RWPE1 (cell line): ENCODE measurements around the gene HEATR5A.

Source experiments
- CTCF ChIA-PET: fragments of 350-600 bp; sonication (Branson Sonifier 250); formaldehyde crosslinking; extraction: SDS; loops from one replicate; lab custom pipeline; 2021; lab: Yijun Ruan, JAX
- POLR2A ChIA-PET: fragments of 400-600 bp; formaldehyde crosslinking; extraction: SDS; loops from one replicate; lab custom pipeline; 2020; ENCODE audit warnings: antibody characterized with exemption; ENCODE audit not compliant: low non-redundant PET; lab: Yijun Ruan, JAX
- DNase-seq: peaks from one replicate; pipeline ENCODE4 v3.0.0; 2012; ENCODE audit warnings: low spot score
- H3K27ac ChIP-seq: fragments of 450-650 bp; 2 replicates; pipeline ENCODE4 v1.5.1; 2017
- CTCF ChIP-seq: fragments of 450-650 bp; conservative IDR thresholded peaks from 2 replicates; pipeline ENCODE4 v1.5.1; 2017; ENCODE audit warnings: low read depth, mild to moderate bottlenecking

HEATR5A gene

DNA sequence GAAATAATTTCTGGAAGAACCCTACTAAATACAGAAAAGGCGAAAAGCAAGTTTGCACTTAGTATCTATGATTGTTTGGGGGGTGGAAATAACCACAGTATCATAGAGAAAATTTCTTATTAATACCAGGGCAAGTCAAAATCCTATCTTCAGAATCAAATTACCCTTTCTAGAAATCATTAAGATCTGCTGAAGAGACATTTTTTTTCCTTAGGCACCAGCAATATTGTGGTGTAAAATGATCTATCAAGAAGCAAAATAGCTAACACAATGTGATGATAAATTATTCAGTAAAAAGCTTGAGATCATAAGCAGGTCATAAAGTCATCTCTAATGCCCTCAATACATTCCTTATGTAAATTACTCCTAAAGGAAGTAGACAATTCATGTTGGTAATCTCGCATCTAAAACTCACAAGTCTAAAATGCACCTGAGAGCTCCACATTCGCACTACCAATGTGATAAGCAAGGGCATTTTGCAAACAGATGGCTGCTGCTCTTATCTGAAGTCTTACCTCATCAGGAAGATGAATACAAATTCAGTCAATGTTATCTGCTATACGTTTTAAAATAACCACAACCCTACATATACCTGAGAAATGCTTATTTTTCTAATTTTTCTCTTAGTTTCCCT is 14.6 kb downstream of the HEATR5A start:
- H3K27ac ChIP-seq: no peak overlapping the region
- POLR2A ChIA-PET: no interaction called here
- no peak for DNase-seq
- TF ChIP-seq CTCF: no peak
- CTCF ChIA-PET: interaction anchor here (0.6 to 0.8 kb wide), 3 partner anchors 22 to 1788 kb away, joined by 3 to 4 read pairs (median 3); no protein-coding TSS in a partner anchor

DNA sequence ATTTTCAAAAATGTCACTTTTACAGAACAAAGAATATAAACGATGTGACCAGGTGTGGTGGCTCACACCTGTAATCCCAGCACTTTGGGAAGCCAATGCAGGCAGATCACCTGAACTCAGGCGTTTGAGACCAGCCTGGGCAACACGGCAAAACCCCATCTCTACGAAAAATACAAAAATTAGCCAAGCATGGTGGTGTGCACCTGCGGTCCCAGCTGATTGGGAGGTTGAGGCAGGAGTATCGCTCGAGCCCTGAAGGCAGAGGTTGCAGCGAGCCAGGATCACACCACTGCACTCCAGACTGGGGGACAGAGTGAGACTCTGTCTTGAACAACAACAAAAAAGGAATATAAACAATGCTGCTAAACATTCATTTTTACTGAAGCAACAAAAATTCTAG is 15.2 kb downstream of the HEATR5A start:
- no peak overlapping the region for H3K27ac ChIP-seq
- no peak for TF ChIP-seq CTCF
- DNase-seq: no peak
- POLR2A ChIA-PET: no interaction called here
- CTCF ChIA-PET: no interaction called here

DNA sequence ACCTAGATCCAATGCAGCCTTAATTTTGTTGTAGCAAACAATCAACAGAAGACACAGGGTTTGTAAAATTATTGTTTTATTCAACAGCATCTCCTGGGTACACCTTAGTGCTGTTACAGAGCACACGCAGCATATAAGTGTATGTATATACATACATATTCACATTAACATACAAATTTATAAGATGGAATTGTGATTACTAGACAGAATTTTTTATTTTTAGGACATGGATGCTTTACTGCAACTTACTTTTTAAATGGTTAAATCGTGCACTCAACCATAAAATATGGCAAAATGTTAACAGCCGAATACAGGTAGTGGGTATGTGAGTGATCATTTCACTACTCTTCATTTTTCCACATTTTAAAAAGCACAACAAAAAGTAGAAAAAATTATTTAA is 16.6 kb downstream of the HEATR5A start:
- CTCF ChIA-PET: interaction anchor here (0.7 kb wide), 1 partner anchor 42 kb away, joined by 3 read pairs; no protein-coding TSS in a partner anchor
- TF ChIP-seq CTCF: no peak
- no peak for DNase-seq
- POLR2A ChIA-PET: no interaction called here
- no peak overlapping the region for H3K27ac ChIP-seq

DNA sequence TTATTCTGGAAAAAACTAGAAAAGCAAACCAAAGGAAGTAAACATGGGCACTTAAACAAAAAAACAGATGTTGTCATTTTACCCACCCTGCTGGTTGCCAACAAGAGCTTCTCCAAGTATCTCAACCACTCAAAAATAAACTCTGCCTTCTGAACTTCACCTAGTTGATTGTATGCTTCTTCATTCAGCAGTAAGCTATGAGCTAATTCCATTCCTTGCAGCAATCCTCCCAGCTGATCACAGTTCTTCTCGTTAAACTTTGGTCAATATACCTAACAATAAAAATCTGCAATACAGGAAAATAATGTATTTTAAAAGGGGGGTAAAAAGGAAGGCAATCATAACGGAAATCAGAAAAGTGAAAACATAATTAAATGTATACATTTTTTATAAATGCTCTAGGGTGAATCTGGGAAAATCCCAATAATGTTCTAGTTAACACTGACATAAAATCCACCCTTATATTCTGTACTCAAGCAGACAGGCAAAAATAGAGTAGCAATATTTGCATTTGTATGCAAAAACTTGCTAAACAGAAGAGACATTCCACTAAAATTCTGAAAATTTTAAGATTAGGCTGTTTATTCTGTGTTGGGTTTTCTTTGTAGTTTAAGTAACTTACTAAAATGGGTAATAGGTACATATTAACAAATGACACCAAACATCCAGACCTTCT is 17.4 kb downstream of the HEATR5A start:
- ChIA-PET POLR2A (no interaction called here), CTCF (interaction anchor here (0.5 kb wide), 1 partner anchor 1380 kb away, joined by 3 read pairs; no protein-coding TSS in a partner anchor)
- no peak for DNase-seq
- no peak overlapping the region for H3K27ac ChIP-seq
- no peak for TF ChIP-seq CTCF

DNA sequence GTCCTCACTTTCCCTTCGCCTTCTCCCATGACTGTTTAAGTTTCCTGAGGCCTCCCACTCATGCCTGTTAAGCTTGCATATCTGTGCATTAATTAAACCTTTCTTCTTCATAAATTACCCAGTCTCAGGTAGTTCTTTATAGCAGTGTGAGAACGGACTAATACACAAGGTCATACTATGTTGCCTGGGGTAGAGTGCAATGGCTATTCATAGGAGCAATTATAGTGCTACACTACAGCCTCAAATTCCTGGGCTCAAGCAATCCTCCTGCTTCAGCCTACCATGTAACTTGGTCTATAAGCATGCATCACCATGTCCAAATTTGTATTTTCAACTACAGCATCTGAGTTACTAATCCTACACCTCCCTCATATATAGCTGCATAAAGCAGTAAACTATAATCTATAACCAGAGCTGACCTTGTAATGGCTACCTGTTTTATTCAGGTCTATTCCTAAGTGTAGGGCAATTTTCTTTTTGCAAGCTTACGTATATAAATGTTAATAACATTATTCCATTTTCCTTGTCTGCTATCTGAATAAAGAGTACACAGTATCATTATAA is 18.9 kb downstream of the HEATR5A start:
- CTCF ChIA-PET: interaction anchor here (0.7 kb wide), 1 partner anchor 273 kb away, joined by 5 read pairs; no protein-coding TSS in a partner anchor
- DNase-seq: no peak
- H3K27ac ChIP-seq: no peak overlapping the region
- no peak for TF ChIP-seq CTCF
- POLR2A ChIA-PET: no interaction called here

DNA sequence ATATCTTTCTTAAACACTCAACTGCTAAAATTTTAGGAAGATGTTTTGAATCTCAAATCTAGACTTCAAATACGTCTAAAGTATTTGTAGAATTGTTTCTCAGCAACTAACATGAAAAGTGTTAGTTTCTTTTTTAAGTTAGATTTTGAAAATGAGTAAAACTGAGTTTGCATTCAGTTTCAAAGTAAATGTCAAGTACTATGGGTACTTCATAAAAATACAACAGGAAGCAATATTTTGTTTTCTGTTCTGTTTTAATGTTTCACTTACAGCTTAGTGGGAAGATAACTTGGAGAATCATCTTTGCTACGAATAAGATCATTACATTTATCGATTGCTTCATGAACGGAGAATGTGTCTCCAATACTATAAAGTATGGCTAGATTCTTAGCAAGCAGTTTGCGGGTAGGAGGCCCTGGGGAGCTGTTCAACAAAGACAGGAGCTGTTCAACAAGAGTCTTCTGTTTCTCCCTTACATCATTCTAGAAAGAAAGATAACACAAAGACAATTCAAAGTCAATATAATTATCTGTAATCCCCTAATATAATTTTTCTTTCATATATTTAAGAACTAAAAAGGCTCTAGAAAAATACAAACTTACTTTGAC is 20.2 kb downstream of the HEATR5A start:
- H3K27ac ChIP-seq: no peak overlapping the region
- DNase-seq: no peak
- POLR2A ChIA-PET: no interaction called here
- no peak for TF ChIP-seq CTCF
- CTCF ChIA-PET: no interaction called here
